ENCODE data around the gene PRRT4. TPM values are rescaled to one million over a fixed set of nuclear protein-coding genes. Genes with fewer than 3 reads are reported as not detected.

The PRRT4 gene
- polyA plus RNA-seq, 1 donor = 0.73 TPM

DNA sequence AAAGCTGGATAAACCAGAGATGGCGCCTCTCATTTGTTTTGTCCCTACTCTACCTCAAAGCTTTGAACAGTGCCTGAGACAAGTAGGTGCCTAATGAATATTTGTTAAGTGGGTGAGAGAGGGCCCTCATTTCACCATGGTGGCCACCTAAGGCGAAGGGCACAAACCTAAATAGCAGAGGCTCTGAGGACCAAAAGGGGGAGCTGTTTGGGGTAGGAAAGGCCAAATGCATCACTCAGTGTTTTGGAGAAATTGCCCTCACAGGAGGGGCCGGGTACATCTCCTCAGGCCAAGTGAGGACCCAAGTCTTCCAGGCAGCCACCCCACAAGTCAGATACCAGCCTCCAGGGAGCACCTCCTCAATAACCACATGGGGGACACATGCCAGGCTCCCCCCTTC, 34.3 kb upstream of the PRRT4 start:
- no peaks in the 10 kb centered on the region for H3K9me3 ChIP-seq (ENCODE audit: control insufficient read depth, low read depth, low read length)
- H3K4me3 ChIP-seq (ENCODE audit: low read length) = no peak overlapping the region
- H3K36me3 ChIP-seq (ENCODE audit: control insufficient read depth, insufficient read depth, low read length) = peaks cover 37% of the 10 kb centered on the region
- no peaks in the 10 kb centered on the region for H3K4me1 ChIP-seq (ENCODE audit: control insufficient read depth, insufficient read depth, low read length)
- no peak overlapping the region for H3K27ac ChIP-seq (ENCODE audit: low read length)
- no peak for DNase-seq
- no peaks in the 10 kb centered on the region for H3K27me3 ChIP-seq (ENCODE audit: control insufficient read depth, insufficient read depth, low read length)
- no CpG with 5 or more reads among the region's 3 CpGs for WGBS (ENCODE audit: insufficient coverage, low lambda C conversion rate)

GRCh38 chr7:128394904-128395496, 33.5 kb upstream of the PRRT4 start:
- peaks cover 32% of the 10 kb centered on the region for H3K36me3 ChIP-seq (ENCODE audit: control insufficient read depth, insufficient read depth, low read length)
- no peak for DNase-seq
- H3K27ac ChIP-seq (ENCODE audit: low read length) = no peak overlapping the region
- no peaks in the 10 kb centered on the region for H3K27me3 ChIP-seq (ENCODE audit: control insufficient read depth, insufficient read depth, low read length)
- H3K4me3 ChIP-seq (ENCODE audit: low read length) = no peak overlapping the region
- WGBS (ENCODE audit: insufficient coverage, low lambda C conversion rate) = no CpG with 5 or more reads among the region's 16 CpGs
- no peaks in the 10 kb centered on the region for H3K9me3 ChIP-seq (ENCODE audit: control insufficient read depth, low read depth, low read length)
- no peaks in the 10 kb centered on the region for H3K4me1 ChIP-seq (ENCODE audit: control insufficient read depth, insufficient read depth, low read length)

- Histone ChIP-seq H3K36me3 (ENCODE audit: control insufficient read depth, insufficient read depth, low read length) (peaks cover 30% of the 10 kb centered on the region), H3K4me3 (ENCODE audit: low read length) (no peak overlapping the region), H3K27ac (ENCODE audit: low read length) (no peak overlapping the region), H3K4me1 (ENCODE audit: control insufficient read depth, insufficient read depth, low read length) (no peaks in the 10 kb centered on the region), H3K9me3 (ENCODE audit: control insufficient read depth, low read depth, low read length) (no peaks in the 10 kb centered on the region), H3K27me3 (ENCODE audit: control insufficient read depth, insufficient read depth, low read length) (peaks cover 5% of the 10 kb centered on the region)
- no CpG with 5 or more reads among the region's 23 CpGs for WGBS (ENCODE audit: insufficient coverage, low lambda C conversion rate)
- DNase-seq = no peak
These were observed 32.2 kb upstream of the PRRT4 start for GRCh38 chr7:128393526-128394330.

DNA sequence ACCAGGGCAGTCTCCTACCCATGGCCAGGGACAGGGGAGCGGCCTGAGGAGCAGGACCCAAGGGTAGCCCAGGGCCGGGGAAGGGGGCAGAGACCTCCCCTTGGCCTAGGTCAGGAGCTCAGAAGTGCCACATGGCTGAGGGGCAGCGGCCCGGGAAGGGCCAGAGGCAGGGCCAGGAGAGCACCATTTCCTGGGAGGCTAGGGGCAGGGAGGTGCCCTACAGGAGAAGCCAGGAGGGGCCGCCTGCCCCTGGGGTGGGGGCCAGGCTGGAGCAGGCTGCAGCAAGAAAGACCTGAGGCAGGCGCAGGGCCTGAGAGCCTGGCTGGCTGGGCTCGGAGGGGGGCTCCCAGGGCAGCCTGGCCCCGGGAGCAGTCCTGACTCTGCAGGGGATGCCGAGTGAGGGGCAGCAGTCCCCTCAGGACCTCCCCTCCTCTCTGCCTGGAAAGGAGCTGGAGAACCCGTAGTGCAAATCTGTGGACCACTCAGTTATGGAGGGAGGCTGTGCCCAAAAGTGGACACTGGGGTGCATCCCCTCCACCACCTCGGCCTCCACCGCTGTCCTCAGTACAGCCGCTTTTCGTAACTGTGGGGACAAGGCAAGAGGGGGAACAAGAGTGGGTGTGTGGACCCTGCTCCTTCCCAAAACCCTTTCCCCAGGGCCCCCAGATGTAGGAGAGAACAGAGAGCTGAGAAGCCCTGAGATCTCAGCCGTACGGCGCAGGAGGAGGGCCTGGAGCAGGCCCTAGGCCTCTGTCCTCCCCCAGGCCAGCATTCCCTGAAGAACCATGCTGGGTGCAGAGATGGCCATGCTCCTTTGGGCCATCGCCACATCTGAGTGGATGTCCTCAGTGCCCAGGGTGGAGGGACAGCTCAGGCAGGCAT, 31.2 kb upstream of the PRRT4 start:
- no peak for DNase-seq
- Histone ChIP-seq H3K4me1 (ENCODE audit: control insufficient read depth, insufficient read depth, low read length) (no peaks in the 10 kb centered on the region), H3K27me3 (ENCODE audit: control insufficient read depth, insufficient read depth, low read length) (peaks cover 15% of the 10 kb centered on the region), H3K36me3 (ENCODE audit: control insufficient read depth, insufficient read depth, low read length) (peaks cover 22% of the 10 kb centered on the region), H3K27ac (ENCODE audit: low read length) (no peak overlapping the region), H3K9me3 (ENCODE audit: control insufficient read depth, low read depth, low read length) (no peaks in the 10 kb centered on the region), H3K4me3 (ENCODE audit: low read length) (no peak overlapping the region)
- WGBS (ENCODE audit: insufficient coverage, low lambda C conversion rate) = no CpG with 5 or more reads among the region's 18 CpGs

DNA sequence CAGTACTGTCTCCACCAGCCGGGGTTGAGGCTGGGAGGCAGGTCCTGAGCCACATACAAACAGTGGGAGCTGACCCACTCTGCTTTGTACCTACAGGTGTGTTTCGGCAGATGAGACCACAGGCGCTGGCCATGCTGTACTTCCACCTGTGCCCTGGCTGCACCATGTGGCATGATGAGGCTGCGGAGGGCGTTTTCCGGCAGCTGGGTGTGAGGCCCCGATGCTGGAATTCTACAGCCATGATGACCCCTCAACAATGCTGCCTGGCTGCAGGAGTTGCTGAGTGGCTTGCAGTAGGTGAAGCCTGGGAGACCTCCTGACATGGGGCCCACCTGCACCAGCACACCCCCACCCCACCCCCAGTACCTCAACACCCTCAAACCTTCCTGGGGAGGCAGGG, 30.3 kb upstream of the PRRT4 start:
- peaks cover 16% of the 10 kb centered on the region for H3K36me3 ChIP-seq (ENCODE audit: control insufficient read depth, insufficient read depth, low read length)
- 100% methylated on average over 1 of the region's 7 CpGs for WGBS (ENCODE audit: insufficient coverage, low lambda C conversion rate)

GRCh38 chr7:128390871-128391565, 29.5 kb upstream of the PRRT4 start:
- H3K4me3 ChIP-seq (ENCODE audit: low read length) = no peak overlapping the region
- no peak for DNase-seq
- 100% methylated on average over 1 of the region's 3 CpGs for WGBS (ENCODE audit: insufficient coverage, low lambda C conversion rate)
- peaks cover 17% of the 10 kb centered on the region for H3K27me3 ChIP-seq (ENCODE audit: control insufficient read depth, insufficient read depth, low read length)
- H3K4me1 ChIP-seq (ENCODE audit: control insufficient read depth, insufficient read depth, low read length) = no peaks in the 10 kb centered on the region
- H3K36me3 ChIP-seq (ENCODE audit: control insufficient read depth, insufficient read depth, low read length) = peaks cover 8% of the 10 kb centered on the region
- no peak overlapping the region for H3K27ac ChIP-seq (ENCODE audit: low read length)
- no peaks in the 10 kb centered on the region for H3K9me3 ChIP-seq (ENCODE audit: control insufficient read depth, low read depth, low read length)

More for the DNA sequence above, 30.3 kb upstream of the PRRT4 start:
- H3K27ac ChIP-seq (ENCODE audit: low read length) = no peak overlapping the region
- H3K27me3 ChIP-seq (ENCODE audit: control insufficient read depth, insufficient read depth, low read length) = peaks cover 17% of the 10 kb centered on the region
- H3K9me3 ChIP-seq (ENCODE audit: control insufficient read depth, low read depth, low read length) = no peaks in the 10 kb centered on the region
- no peaks in the 10 kb centered on the region for H3K4me1 ChIP-seq (ENCODE audit: control insufficient read depth, insufficient read depth, low read length)
- DNase-seq = no peak
- no peak overlapping the region for H3K4me3 ChIP-seq (ENCODE audit: low read length)

DNA sequence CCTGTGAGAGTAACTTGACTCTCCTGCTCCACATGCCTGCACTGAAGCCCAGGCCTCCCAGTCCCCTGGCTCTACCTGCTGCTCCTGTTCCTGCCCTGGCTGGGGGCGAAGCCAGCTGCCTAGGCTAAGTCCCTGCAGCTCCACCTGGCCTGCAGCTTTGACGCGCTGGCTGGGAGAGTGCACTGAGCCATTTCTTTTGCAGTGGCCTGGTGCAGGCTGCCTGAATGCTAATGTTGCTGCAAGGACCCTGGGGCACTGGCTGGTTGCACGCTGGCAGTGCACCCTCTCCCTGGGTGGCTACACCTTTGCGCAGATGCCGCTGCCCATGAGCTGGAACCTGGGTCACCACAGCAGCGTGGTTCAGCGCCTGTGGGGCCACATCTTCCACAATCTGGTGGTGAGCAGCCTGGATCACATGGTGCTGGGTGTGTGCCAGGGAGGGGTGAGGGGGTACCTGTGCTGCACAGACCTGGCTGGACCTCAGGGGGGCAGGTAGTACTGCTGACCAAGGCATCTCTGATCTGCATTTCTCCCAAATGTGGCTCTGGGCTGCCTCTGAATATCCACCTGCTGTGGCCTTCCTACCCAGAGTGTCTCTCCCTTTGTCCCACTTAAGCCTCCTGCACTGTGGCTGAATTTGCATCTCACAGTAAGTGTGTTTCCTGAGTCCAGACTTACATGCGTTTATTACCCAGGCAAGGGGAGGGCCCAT, 28.3 kb upstream of the PRRT4 start:
- Histone ChIP-seq H3K36me3 (ENCODE audit: control insufficient read depth, insufficient read depth, low read length) (peaks cover 4% of the 10 kb centered on the region), H3K9me3 (ENCODE audit: control insufficient read depth, low read depth, low read length) (no peaks in the 10 kb centered on the region), H3K27me3 (ENCODE audit: control insufficient read depth, insufficient read depth, low read length) (peaks cover 17% of the 10 kb centered on the region), H3K4me1 (ENCODE audit: control insufficient read depth, insufficient read depth, low read length) (no peaks in the 10 kb centered on the region), H3K27ac (ENCODE audit: low read length) (no peak overlapping the region), H3K4me3 (ENCODE audit: low read length) (no peak overlapping the region)
- no CpG with 5 or more reads among the region's 9 CpGs for WGBS (ENCODE audit: insufficient coverage, low lambda C conversion rate)
- DNase-seq = no peak

- WGBS (ENCODE audit: insufficient coverage, low lambda C conversion rate) = no CpG with 5 or more reads among the region's 2 CpGs
- DNase-seq = no peak
- Histone ChIP-seq H3K9me3 (ENCODE audit: control insufficient read depth, low read depth, low read length) (no peaks in the 10 kb centered on the region), H3K4me3 (ENCODE audit: low read length) (no peak overlapping the region), H3K27me3 (ENCODE audit: control insufficient read depth, insufficient read depth, low read length) (peaks cover 17% of the 10 kb centered on the region), H3K27ac (ENCODE audit: low read length) (no peak overlapping the region), H3K36me3 (ENCODE audit: control insufficient read depth, insufficient read depth, low read length) (peaks cover 3% of the 10 kb centered on the region), H3K4me1 (ENCODE audit: control insufficient read depth, insufficient read depth, low read length) (no peaks in the 10 kb centered on the region)
These were observed 27.7 kb upstream of the PRRT4 start for GRCh38 chr7:128389085-128389617.

DNA sequence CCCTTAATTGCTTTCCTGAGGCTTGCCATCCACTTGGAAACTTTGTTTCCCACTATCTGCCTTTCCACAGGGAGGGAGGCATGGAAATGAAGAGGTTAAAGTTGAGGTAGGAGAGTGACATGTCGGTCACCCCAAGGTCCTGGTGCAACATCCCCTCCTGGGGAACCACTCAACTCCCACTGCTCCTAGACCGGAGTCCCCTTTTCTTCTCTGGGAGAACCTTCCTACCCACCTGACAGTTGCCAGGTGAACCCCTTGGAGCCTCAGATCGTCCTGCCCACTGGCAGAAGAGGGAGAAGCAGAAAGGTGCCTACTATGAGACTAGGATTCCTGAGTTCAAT, 26.6 kb upstream of the PRRT4 start:
- H3K4me1 ChIP-seq (ENCODE audit: control insufficient read depth, insufficient read depth, low read length) = no peaks in the 10 kb centered on the region
- WGBS (ENCODE audit: insufficient coverage, low lambda C conversion rate) = no CpG with 5 or more reads among the region's 3 CpGs
- H3K36me3 ChIP-seq (ENCODE audit: control insufficient read depth, insufficient read depth, low read length) = no peaks in the 10 kb centered on the region
- no peak overlapping the region for H3K4me3 ChIP-seq (ENCODE audit: low read length)
- no peaks in the 10 kb centered on the region for H3K9me3 ChIP-seq (ENCODE audit: control insufficient read depth, low read depth, low read length)
- H3K27me3 ChIP-seq (ENCODE audit: control insufficient read depth, insufficient read depth, low read length) = peaks cover 17% of the 10 kb centered on the region
- H3K27ac ChIP-seq (ENCODE audit: low read length) = no peak overlapping the region
- DNase-seq = no peak
